GM10266 (cell line): Measurements from ENCODE around the gene SUSD4.

Experiments used
- DNase-seq: peaks from one replicate; pipeline ENCODE4 v3.0.0; 2012; ENCODE audit errors: extremely low spot score
- TF ChIP-seq, protein P1 (sequence below): IDR thresholded peaks from 2 replicates; pipeline ENCODE4 v1.5.1; 2012; ENCODE audit warnings: mild to moderate bottlenecking, low read depth; ENCODE audit not compliant: control insufficient read depth, insufficient read depth; ENCODE audit errors: missing control alignments

Gene SUSD4

DNA sequence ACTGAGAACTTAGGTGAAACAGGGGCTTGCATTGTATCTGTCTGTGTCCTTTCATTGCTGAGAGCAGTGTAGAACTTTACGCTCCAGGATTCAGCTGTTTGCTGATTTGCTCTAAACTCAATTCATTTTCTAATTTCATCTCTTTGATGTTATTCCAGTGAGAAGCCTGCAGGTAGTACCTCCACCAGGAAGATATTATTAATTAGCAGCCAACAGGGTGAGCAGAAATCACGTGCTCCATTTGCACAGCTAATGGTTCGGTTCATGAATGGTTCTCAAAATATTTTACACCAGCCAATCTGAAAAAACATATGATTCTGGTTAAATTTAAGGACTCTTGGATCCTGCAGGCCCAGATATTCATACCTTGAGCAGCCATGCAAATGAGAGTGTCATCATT lies 52.1 kb downstream of the SUSD4 start:
- no peak for DNase-seq
- TF ChIP-seq, protein P1, sequence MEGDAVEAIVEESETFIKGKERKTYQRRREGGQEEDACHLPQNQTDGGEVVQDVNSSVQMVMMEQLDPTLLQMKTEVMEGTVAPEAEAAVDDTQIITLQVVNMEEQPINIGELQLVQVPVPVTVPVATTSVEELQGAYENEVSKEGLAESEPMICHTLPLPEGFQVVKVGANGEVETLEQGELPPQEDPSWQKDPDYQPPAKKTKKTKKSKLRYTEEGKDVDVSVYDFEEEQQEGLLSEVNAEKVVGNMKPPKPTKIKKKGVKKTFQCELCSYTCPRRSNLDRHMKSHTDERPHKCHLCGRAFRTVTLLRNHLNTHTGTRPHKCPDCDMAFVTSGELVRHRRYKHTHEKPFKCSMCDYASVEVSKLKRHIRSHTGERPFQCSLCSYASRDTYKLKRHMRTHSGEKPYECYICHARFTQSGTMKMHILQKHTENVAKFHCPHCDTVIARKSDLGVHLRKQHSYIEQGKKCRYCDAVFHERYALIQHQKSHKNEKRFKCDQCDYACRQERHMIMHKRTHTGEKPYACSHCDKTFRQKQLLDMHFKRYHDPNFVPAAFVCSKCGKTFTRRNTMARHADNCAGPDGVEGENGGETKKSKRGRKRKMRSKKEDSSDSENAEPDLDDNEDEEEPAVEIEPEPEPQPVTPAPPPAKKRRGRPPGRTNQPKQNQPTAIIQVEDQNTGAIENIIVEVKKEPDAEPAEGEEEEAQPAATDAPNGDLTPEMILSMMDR, result no peak

DNA sequence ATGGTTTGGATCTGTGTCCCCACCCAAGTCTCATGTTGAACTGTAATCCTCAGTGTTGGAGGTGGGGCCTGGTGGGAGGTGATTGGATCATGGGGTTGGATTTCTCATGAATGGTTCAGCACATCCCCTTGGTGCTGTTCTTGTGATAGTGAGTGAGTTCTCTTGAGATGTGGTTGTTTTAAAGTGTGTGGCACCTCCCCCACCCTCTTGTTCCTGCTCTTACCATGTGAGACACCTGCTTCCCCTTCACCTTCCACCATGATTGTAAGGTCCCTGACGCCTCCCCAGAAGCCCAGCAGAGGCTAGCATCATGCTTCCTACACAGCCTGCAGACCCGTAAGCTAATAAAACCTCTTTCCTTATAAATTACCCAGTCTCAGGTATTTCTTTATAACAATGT lies 55.8 kb downstream of the SUSD4 start:
- TF ChIP-seq, protein P1, result no peak
- no peak for DNase-seq

DNA sequence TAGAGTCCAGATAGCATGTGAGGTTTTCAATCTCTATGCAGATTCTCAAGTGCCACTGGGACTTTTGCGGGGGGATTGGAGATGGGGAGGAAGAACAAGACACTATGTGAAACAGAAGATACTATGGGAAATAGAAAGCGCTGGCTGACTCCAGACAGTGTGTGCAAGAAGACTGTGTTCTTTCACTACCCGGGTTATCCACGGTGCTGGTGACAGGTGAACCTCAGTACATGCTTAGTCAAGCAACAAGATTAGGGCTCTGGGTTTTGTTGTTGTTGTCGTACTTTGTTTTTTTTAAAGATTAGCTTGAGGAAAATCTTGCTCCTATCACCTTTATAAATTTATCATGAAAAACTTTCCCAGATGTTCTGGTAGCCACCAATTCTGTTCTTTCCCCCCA lies 56.4 kb downstream of the SUSD4 start:
- TF ChIP-seq, protein P1, result no peak
- DNase-seq, result no peak

DNA sequence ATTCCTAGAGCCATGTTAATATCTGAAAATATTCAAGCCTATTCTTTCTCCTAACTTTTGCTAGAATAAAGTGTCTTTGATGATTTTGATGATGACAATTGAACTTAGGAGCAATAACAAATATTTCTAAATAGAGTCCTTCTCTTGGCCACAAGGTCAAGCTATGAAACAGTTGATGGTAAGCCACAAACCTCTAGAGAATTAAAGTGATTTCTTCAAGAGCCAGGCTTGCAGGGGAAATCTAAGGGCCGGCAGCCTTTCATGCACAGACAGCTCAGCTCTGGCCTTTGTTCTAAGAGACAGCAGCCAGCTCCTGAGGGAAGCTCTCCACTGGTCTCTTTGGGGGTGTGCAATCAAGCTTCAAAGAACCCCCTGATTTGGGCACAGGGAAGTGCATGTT lies 59.0 kb downstream of the SUSD4 start:
- no peak for DNase-seq
- TF ChIP-seq, protein P1, result no peak

DNA sequence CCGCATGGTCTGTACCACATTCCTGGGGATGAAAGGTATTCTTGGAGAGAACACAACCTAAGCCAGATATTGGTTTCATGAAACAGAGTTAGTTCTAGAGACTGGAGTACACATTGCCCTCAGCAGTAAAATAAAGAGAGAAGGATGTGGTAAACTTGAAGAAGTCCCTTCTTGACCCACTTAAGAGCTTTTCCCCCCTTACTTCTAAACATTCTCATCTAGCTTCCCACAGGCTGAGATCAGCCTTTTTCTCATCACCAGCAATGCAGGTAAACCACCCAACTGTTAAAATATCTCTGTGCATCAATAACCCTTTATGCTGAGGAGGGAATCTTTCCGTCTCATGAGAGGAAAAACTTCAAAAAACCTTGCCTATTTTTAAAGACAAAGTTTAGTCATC lies 62.6 kb downstream of the SUSD4 start:
- TF ChIP-seq, protein P1, result no peak
- DNase-seq, result no peak

DNA sequence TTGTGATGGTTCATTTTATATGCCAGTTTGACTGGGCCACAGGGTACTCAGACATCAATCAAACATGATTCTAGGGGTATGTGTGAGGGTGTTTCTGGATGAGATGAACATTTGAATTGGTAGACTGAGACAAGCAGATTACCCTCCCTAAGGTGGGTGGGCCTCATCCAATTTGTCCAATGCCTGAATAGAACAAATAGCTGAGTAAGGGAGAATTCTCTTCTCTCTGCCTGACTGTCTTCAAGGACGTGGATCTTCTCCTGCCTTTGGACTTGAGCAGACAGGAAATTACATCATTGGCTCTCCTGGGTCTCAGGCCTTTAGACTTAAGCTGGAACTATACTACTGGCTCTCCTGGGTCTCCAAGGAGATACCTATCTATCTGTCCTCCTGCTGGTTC lies 64.4 kb downstream of the SUSD4 start:
- TF ChIP-seq, protein P1, result no peak
- no peak for DNase-seq

DNA sequence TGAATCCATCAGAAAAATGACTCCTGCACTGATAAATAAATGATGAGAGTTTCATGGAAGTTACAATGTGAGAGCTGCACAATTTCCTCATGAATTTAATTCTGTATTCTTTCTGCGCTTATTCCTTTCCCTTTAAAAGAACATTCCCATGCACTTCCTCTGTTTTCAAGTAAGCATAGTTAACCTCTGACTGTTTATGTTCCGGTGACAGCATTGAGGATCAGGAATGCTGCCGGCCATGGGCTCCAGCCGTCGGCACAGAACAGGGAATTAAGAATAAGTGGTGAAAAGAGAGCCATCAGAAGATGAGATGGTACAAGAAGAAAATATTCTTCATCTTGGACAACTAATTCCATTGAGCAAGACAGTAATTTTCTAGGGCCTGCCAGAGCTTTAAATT lies 65.3 kb downstream of the SUSD4 start:
- DNase-seq, result no peak
- TF ChIP-seq, protein P1, result no peak

DNA sequence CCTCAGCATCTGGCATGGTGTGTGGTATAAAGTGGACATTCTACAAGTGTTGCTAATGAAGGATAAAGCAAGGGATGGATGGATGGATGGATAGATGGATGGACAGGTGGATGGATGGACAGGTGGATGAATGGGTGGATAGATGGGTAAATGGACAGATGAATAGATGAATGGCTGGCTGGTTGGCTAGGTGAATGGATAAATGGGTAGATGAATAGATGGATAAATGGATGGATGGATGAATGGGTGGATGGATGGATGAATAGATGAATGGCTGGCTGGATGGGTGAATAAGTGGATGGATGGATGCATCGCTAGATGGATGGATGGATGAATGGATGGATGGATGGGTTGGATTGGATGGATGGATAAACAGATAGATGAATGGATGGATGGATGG lies 66.2 kb downstream of the SUSD4 start:
- no peak for DNase-seq
- TF ChIP-seq, protein P1, result no peak
